Hematopoietic multipotent progenitor cell treated with erythropoietin and hydrocortisone succinate and interleukin-3 and kit ligand, for 17 days (in vitro differentiated cells): ENCODE measurements around the gene MLH3.
"Not testable (repeated sequence)": the region's sequence is repeated elsewhere in the genome, so short reads cannot be mapped to it uniquely, and the experiment has no call there.

Experiments
- DNase-seq: peaks from one replicate; pipeline ENCODE4 v3.0.0-alpha.2; 2015; ENCODE audit warnings: low spot score

MLH3 gene

GRCh38 chr14:75025876-75026275 lies 25.4 kb downstream of the MLH3 start:
- DNase-seq, result no peak

GRCh38 chr14:75025082-75025481 lies 26.2 kb downstream of the MLH3 start:
- no peak for DNase-seq

GRCh38 chr14:75023108-75023507 lies 28.2 kb downstream of the MLH3 start:
- no peak for DNase-seq

- peak; percentile 22 for DNase-seq
Measured at GRCh38 chr14:75022655-75023054, 28.6 kb downstream of the MLH3 start.

GRCh38 chr14:75018694-75019093 lies 32.6 kb downstream of the MLH3 start:
- no peak for DNase-seq

GRCh38 chr14:75016815-75017214 lies 34.5 kb downstream of the MLH3 start:
- DNase-seq, result no peak

GRCh38 chr14:75015496-75015895 lies 35.8 kb downstream of the MLH3 start:
- no peak for DNase-seq

GRCh38 chr14:75013290-75013689 lies 38.0 kb downstream of the MLH3 start:
- no peak for DNase-seq

GRCh38 chr14:75011356-75011994 lies 39.8 kb downstream of the MLH3 start:
- no peak for DNase-seq

GRCh38 chr14:75010472-75011093 lies 40.7 kb downstream of the MLH3 start:
- no peak for DNase-seq

- no peak for DNase-seq
Measured at GRCh38 chr14:75009176-75009575, 42.1 kb downstream of the MLH3 start.

- no peak for DNase-seq
Measured at GRCh38 chr14:75005357-75005756, 45.9 kb downstream of the MLH3 start.

- peak; percentile 16 for DNase-seq
Measured at GRCh38 chr14:75003250-75004027, 47.8 kb downstream of the MLH3 start.

GRCh38 chr14:75002392-75003249 lies 48.6 kb downstream of the MLH3 start, which contains the start of gene EIF2B2:
Gene EIF2B2, plus strand, starts transcription at chr14:75002921. Its CDS starts 70 bp downstream, at chr14:75002991.
- peak; percentile 92 for DNase-seq

GRCh38 chr14:75001899-75002298 lies 49.4 kb downstream of the MLH3 start:
- DNase-seq, result no peak

GRCh38 chr14:75001261-75001660 lies 50.0 kb downstream of the MLH3 start:
- DNase-seq, result no peak

GRCh38 chr14:74995781-74996180 lies 55.5 kb downstream of the MLH3 start:
- not testable (repeated sequence) for DNase-seq

- DNase-seq, result not testable (repeated sequence)
Measured at GRCh38 chr14:74994182-74994581, 57.1 kb downstream of the MLH3 start.

GRCh38 chr14:74988993-74989392 lies 62.3 kb downstream of the MLH3 start:
- no peak for DNase-seq

- no peak for DNase-seq
Measured at GRCh38 chr14:74988131-74988530, 63.1 kb downstream of the MLH3 start.

GRCh38 chr14:74985806-74986205 lies 65.5 kb downstream of the MLH3 start:
- no peak for DNase-seq

- DNase-seq, result no peak
Measured at GRCh38 chr14:74985028-74985310, 66.3 kb downstream of the MLH3 start.
